Naive B cell (primary cell): ENCODE data around the gene ROBO1. TPM values are rescaled to one million over a fixed set of nuclear protein-coding genes. Genes with fewer than 3 reads are reported as not detected.
"Not testable (repeated sequence)": the region's sequence is repeated elsewhere in the genome, so short reads cannot be mapped to it uniquely, and the experiment has no call there.

ENCODE experiments used
- ATAC-seq, 2 donors: fragments of 150-1000 bp; cut with Tn5 transposase; 2 replicates each; pipeline ENCODE4 v1.10.0; 2021; ENCODE audit warnings: low read depth in 2 of 2, mild to moderate bottlenecking in 2 of 2, moderate library complexity in 2 of 2
- DNase-seq: peaks from one replicate; pipeline ENCODE4 v3.0.0; 2022
- H3K27ac Mint-ChIP-seq, 6 donors: one replicate each; pipeline ENCODE4 v1.8.0; 2020 to 2022; ENCODE audit warnings: mild to moderate bottlenecking in 6 of 6, mixed read lengths in 6 of 6, moderate library complexity in 5 of 6, inconsistent platforms in 2 of 6
- H3K27me3 Mint-ChIP-seq, 3 donors: one replicate each; pipeline ENCODE4 v1.8.0; 2021 to 2022; ENCODE audit warnings: mixed read lengths in 3 of 3, mild to moderate bottlenecking in 1 of 3
- H3K36me3 Mint-ChIP-seq, 2 donors: one replicate each; pipeline ENCODE4 v1.8.0; 2020 to 2022; ENCODE audit warnings: mixed read lengths in 2 of 2, inconsistent platforms in 1 of 2, mild to moderate bottlenecking in 1 of 2
- H3K4me1 Mint-ChIP-seq, 3 donors: one replicate each; pipeline ENCODE4 v1.8.0; 2020 to 2022; ENCODE audit warnings: mixed read lengths in 3 of 3, inconsistent platforms in 1 of 3, mild to moderate bottlenecking in 1 of 3, moderate library complexity in 1 of 3
- H3K4me3 Mint-ChIP-seq, 8 donors: one replicate each; pipeline ENCODE4 v1.8.0; 2020 to 2022; ENCODE audit warnings: mild to moderate bottlenecking in 8 of 8, mixed read lengths in 8 of 8, moderate library complexity in 8 of 8, inconsistent platforms in 2 of 8
- H3K9me3 Mint-ChIP-seq, 7 donors: one replicate each; pipeline ENCODE4 v1.8.0; 2020 to 2022; ENCODE audit warnings: mixed read lengths in 7 of 7, mild to moderate bottlenecking in 5 of 7, inconsistent platforms in 2 of 7, moderate library complexity in 1 of 7
- polyA plus RNA-seq, 6 donors: library from polyadenylated mRNA; unstranded; fragments of 300-500 nt; fragmentation: Illumina TruSeq; gene quantifications; one replicate each; pipeline ENCODE4 v1.2.3, GENCODE V29; 2021; ENCODE audit warnings: low read depth in 6 of 6

Gene ROBO1
- polyA plus RNA-seq, 6 donors from 2014 or later: 0.39 to 0.44 TPM; not detected in 4

- H3K9me3 Mint-ChIP-seq, ATAC-seq, H3K27ac Mint-ChIP-seq, H3K27me3 Mint-ChIP-seq, H3K36me3 Mint-ChIP-seq, DNase-seq, H3K4me3 Mint-ChIP-seq, H3K4me1 Mint-ChIP-seq: not testable (repeated sequence)
Measured at GRCh38 chr3:78750291-78750690, 1017.5 kb downstream of the ROBO1 start.

GRCh38 chr3:78749056-78749455, 1018.7 kb downstream of the ROBO1 start:
- no peak for ATAC-seq
- Mint-ChIP-seq H3K36me3 (no peaks in the 10 kb centered on the region), H3K4me3 (no peak overlapping the region), H3K27me3 (no peaks in the 10 kb centered on the region), H3K9me3 (peaks cover 0 to 9% (median 2%) of the 10 kb centered on the region in 7 donors), H3K27ac (no peak overlapping the region), H3K4me1 (no peaks in the 10 kb centered on the region)
- no peak for DNase-seq

- ATAC-seq: no peak
- H3K36me3 Mint-ChIP-seq: no peaks in the 10 kb centered on the region
- H3K4me1 Mint-ChIP-seq: no peaks in the 10 kb centered on the region
- no peaks in the 10 kb centered on the region for H3K27me3 Mint-ChIP-seq
- H3K27ac Mint-ChIP-seq: no peak overlapping the region
- H3K4me3 Mint-ChIP-seq: no peak overlapping the region
- peaks cover 0 to 16% (median 0%) of the 10 kb centered on the region in 7 donors for H3K9me3 Mint-ChIP-seq
- DNase-seq: no peak
Measured at GRCh38 chr3:78745847-78746246, 1022.0 kb downstream of the ROBO1 start.

GRCh38 chr3:78742491-78742890, 1025.3 kb downstream of the ROBO1 start:
- no peaks in the 10 kb centered on the region for H3K36me3 Mint-ChIP-seq
- no peaks in the 10 kb centered on the region for H3K27me3 Mint-ChIP-seq
- peaks cover 0 to 20% (median 0%) of the 10 kb centered on the region in 7 donors for H3K9me3 Mint-ChIP-seq
- ATAC-seq: no peak
- H3K4me3 Mint-ChIP-seq: no peak overlapping the region
- no peak for DNase-seq
- H3K27ac Mint-ChIP-seq: no peak overlapping the region
- no peaks in the 10 kb centered on the region for H3K4me1 Mint-ChIP-seq

GRCh38 chr3:78742041-78742440, 1025.8 kb downstream of the ROBO1 start:
- peaks cover 0 to 20% (median 0%) of the 10 kb centered on the region in 7 donors for H3K9me3 Mint-ChIP-seq
- no peak overlapping the region for H3K4me3 Mint-ChIP-seq
- no peaks in the 10 kb centered on the region for H3K36me3 Mint-ChIP-seq
- no peak for ATAC-seq
- no peaks in the 10 kb centered on the region for H3K4me1 Mint-ChIP-seq
- no peaks in the 10 kb centered on the region for H3K27me3 Mint-ChIP-seq
- DNase-seq: no peak
- no peak overlapping the region for H3K27ac Mint-ChIP-seq

GRCh38 chr3:78741066-78741645, 1026.6 kb downstream of the ROBO1 start:
- ATAC-seq: no peak

GRCh38 chr3:78738833-78739232, 1029.0 kb downstream of the ROBO1 start:
- H3K4me3 Mint-ChIP-seq: no peak overlapping the region
- no peaks in the 10 kb centered on the region for H3K27me3 Mint-ChIP-seq
- peaks cover 0 to 9% (median 0%) of the 10 kb centered on the region in 7 donors for H3K9me3 Mint-ChIP-seq

More at GRCh38 chr3:78741066-78741645, 1026.6 kb downstream of the ROBO1 start:
- DNase-seq: no peak
- no peak overlapping the region for H3K4me3 Mint-ChIP-seq
- H3K27me3 Mint-ChIP-seq: no peaks in the 10 kb centered on the region
- H3K9me3 Mint-ChIP-seq: peaks cover 0 to 20% (median 0%) of the 10 kb centered on the region in 7 donors
- no peaks in the 10 kb centered on the region for H3K4me1 Mint-ChIP-seq
- H3K36me3 Mint-ChIP-seq: no peaks in the 10 kb centered on the region
- H3K27ac Mint-ChIP-seq: no peak overlapping the region

GRCh38 chr3:78737988-78738387, 1029.8 kb downstream of the ROBO1 start:
- no peak overlapping the region for H3K4me3 Mint-ChIP-seq
- ATAC-seq: no peak
- DNase-seq: no peak
- no peak overlapping the region for H3K27ac Mint-ChIP-seq
- no peaks in the 10 kb centered on the region for H3K27me3 Mint-ChIP-seq
- H3K36me3 Mint-ChIP-seq: no peaks in the 10 kb centered on the region
- peaks cover 0 to 5% (median 0%) of the 10 kb centered on the region in 7 donors for H3K9me3 Mint-ChIP-seq
- H3K4me1 Mint-ChIP-seq: no peaks in the 10 kb centered on the region

More at GRCh38 chr3:78738833-78739232, 1029.0 kb downstream of the ROBO1 start:
- no peaks in the 10 kb centered on the region for H3K4me1 Mint-ChIP-seq
- ATAC-seq (no peak), DNase-seq (no peak)
- H3K27ac Mint-ChIP-seq: no peak overlapping the region
- H3K36me3 Mint-ChIP-seq: no peaks in the 10 kb centered on the region

GRCh38 chr3:78736863-78737262, 1030.9 kb downstream of the ROBO1 start:
- Mint-ChIP-seq H3K4me3 (no peak overlapping the region), H3K36me3 (no peaks in the 10 kb centered on the region), H3K27me3 (no peaks in the 10 kb centered on the region), H3K9me3 (peaks cover 0 to 5% (median 0%) of the 10 kb centered on the region in 7 donors), H3K27ac (no peak overlapping the region), H3K4me1 (no peaks in the 10 kb centered on the region)
- ATAC-seq: no peak
- no peak for DNase-seq

- Mint-ChIP-seq H3K36me3 (no peaks in the 10 kb centered on the region), H3K27me3 (no peaks in the 10 kb centered on the region), H3K9me3 (peaks cover 0 to 5% (median 0%) of the 10 kb centered on the region in 7 donors), H3K4me3 (no peak overlapping the region), H3K27ac (no peak overlapping the region), H3K4me1 (no peaks in the 10 kb centered on the region)
- DNase-seq: no peak
- ATAC-seq: no peak
Measured at GRCh38 chr3:78734048-78734637, 1033.7 kb downstream of the ROBO1 start.

GRCh38 chr3:78732893-78733292, 1034.9 kb downstream of the ROBO1 start:
- Mint-ChIP-seq H3K9me3 (peaks cover 0 to 2% (median 0%) of the 10 kb centered on the region in 7 donors), H3K36me3 (no peaks in the 10 kb centered on the region), H3K27ac (no peak overlapping the region), H3K4me1 (no peaks in the 10 kb centered on the region), H3K4me3 (no peak overlapping the region), H3K27me3 (no peaks in the 10 kb centered on the region)
- no peak for DNase-seq
- ATAC-seq: no peak

GRCh38 chr3:78732471-78732870, 1035.3 kb downstream of the ROBO1 start:
- Mint-ChIP-seq H3K4me3 (no peak overlapping the region), H3K27ac (no peak overlapping the region), H3K27me3 (no peaks in the 10 kb centered on the region), H3K9me3 (peaks cover 0 to 2% (median 0%) of the 10 kb centered on the region in 7 donors), H3K4me1 (no peaks in the 10 kb centered on the region), H3K36me3 (no peaks in the 10 kb centered on the region)
- ATAC-seq: no peak
- DNase-seq: no peak

- Mint-ChIP-seq H3K27me3 (no peaks in the 10 kb centered on the region), H3K4me3 (no peak overlapping the region), H3K36me3 (no peaks in the 10 kb centered on the region), H3K9me3 (peaks cover 0 to under 1% (median 0%) of the 10 kb centered on the region in 7 donors), H3K27ac (no peak overlapping the region), H3K4me1 (no peaks in the 10 kb centered on the region)
- DNase-seq: no peak
- no peak for ATAC-seq
Measured at GRCh38 chr3:78729946-78730345, 1037.9 kb downstream of the ROBO1 start.

GRCh38 chr3:78728406-78729145, 1039.2 kb downstream of the ROBO1 start:
- DNase-seq (no peak), ATAC-seq (no peak)
- H3K4me1 Mint-ChIP-seq: no peaks in the 10 kb centered on the region
- no peaks in the 10 kb centered on the region for H3K36me3 Mint-ChIP-seq
- H3K27ac Mint-ChIP-seq: no peak overlapping the region
- no peak overlapping the region for H3K4me3 Mint-ChIP-seq
- no peaks in the 10 kb centered on the region for H3K27me3 Mint-ChIP-seq
- H3K9me3 Mint-ChIP-seq: no peaks in the 10 kb centered on the region
